Measurements from ENCODE around the gene EFL1. TPM values are rescaled to one million over a fixed set of nuclear protein-coding genes. Genes with fewer than 3 reads are reported as not detected.

Gene EFL1
- polyA plus RNA-seq, 2 of the 4 experiments (the other 2 are of a cell fraction) = 21.2 to 42.3 TPM

- TF ChIP-seq FOXS1 (CRISPR knock-in tag; IDR thresholded peaks at IDR 0.05) (no peak), MYC (IDR thresholded peaks at IDR 0.05; ENCODE audit: borderline replicate concordance, low read length) (no peak), HOXB13 (CRISPR knock-in tag; IDR thresholded peaks at IDR 0.05; ENCODE audit: low read depth) (no peak), POLR2AphosphoS2 (conservative IDR thresholded peaks at IDR 0.05; ENCODE audit: low read length) (no peak)
Measured at GRCh38 chr15:82093774-82094211, 168.7 kb downstream of the EFL1 start (continued).

- ChIA-PET CTCF (interaction anchor here (0.8 to 3.3 kb wide), 4 partner anchors 16 to 683 kb away, joined by 3 to 30 read pairs (median 4); no protein-coding TSS in a partner anchor), POLR2A (interaction anchor here (1.2 kb wide), 1 partner anchor 47 kb away, joined by 17 read pairs; the partner anchor contains the start of gene MEX3B)
- Histone ChIP-seq H3K4me1 (peaks cover 12% of the 10 kb centered on the region; the same call in 2 of the 3 replicates), H3K4me3 (peak overlapping the region; percentile 20; the same call in 1 of the 3 replicates), H3K9me3 (peaks cover 9% of the 10 kb centered on the region; the same call in 2 of the 3 replicates), H3K27ac (peak overlapping the region; percentile 69 to 86), H3K4me2 (peak overlapping the region; percentile 67)
- no peak for TF ChIP-seq NR3C1 (IDR thresholded peaks at IDR 0.05)
- TF ChIP-seq MYC (IDR thresholded peaks at IDR 0.05; ENCODE audit: borderline replicate concordance, low read length) = no peak
- TF ChIP-seq TFCP2L1 (CRISPR knock-in tag; IDR thresholded peaks at IDR 0.05) = no peak
- TF ChIP-seq ZSCAN20 (CRISPR knock-in tag; IDR thresholded peaks at IDR 0.05) = no peak
- TF ChIP-seq, protein P1, sequence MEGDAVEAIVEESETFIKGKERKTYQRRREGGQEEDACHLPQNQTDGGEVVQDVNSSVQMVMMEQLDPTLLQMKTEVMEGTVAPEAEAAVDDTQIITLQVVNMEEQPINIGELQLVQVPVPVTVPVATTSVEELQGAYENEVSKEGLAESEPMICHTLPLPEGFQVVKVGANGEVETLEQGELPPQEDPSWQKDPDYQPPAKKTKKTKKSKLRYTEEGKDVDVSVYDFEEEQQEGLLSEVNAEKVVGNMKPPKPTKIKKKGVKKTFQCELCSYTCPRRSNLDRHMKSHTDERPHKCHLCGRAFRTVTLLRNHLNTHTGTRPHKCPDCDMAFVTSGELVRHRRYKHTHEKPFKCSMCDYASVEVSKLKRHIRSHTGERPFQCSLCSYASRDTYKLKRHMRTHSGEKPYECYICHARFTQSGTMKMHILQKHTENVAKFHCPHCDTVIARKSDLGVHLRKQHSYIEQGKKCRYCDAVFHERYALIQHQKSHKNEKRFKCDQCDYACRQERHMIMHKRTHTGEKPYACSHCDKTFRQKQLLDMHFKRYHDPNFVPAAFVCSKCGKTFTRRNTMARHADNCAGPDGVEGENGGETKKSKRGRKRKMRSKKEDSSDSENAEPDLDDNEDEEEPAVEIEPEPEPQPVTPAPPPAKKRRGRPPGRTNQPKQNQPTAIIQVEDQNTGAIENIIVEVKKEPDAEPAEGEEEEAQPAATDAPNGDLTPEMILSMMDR (IDR thresholded peaks at IDR 0.05) = no peak
- TF ChIP-seq, protein P2, sequence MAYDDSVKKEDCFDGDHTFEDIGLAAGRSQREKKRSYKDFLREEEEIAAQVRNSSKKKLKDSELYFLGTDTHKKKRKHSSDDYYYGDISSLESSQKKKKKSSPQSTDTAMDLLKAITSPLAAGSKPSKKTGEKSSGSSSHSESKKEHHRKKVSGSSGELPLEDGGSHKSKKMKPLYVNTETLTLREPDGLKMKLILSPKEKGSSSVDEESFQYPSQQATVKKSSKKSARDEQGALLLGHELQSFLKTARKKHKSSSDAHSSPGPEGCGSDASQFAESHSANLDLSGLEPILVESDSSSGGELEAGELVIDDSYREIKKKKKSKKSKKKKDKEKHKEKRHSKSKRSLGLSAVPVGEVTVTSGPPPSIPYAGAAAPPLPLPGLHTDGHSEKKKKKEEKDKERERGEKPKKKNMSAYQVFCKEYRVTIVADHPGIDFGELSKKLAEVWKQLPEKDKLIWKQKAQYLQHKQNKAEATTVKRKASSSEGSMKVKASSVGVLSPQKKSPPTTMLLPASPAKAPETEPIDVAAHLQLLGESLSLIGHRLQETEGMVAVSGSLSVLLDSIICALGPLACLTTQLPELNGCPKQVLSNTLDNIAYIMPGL (CRISPR knock-in tag; IDR thresholded peaks at IDR 0.05; ENCODE audit: borderline replicate concordance) = no peak
- TF ChIP-seq RARB (CRISPR knock-in tag; IDR thresholded peaks at IDR 0.05) = no peak
- no peak for TF ChIP-seq HEYL (CRISPR knock-in tag; IDR thresholded peaks at IDR 0.05)
- TF ChIP-seq, protein P3, sequence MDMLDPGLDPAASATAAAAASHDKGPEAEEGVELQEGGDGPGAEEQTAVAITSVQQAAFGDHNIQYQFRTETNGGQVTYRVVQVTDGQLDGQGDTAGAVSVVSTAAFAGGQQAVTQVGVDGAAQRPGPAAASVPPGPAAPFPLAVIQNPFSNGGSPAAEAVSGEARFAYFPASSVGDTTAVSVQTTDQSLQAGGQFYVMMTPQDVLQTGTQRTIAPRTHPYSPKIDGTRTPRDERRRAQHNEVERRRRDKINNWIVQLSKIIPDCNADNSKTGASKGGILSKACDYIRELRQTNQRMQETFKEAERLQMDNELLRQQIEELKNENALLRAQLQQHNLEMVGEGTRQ (IDR thresholded peaks at IDR 0.05) = no peak
- TF ChIP-seq NFE2L2 (conservative IDR thresholded peaks at IDR 0.05; ENCODE audit: low read length) = no peak
- TF ChIP-seq ZFP36 (IDR thresholded peaks at IDR 0.05; ENCODE audit: borderline replicate concordance, partially characterized antibody) = no peak
- no peak for TF ChIP-seq ZNF302 (CRISPR knock-in tag; IDR thresholded peaks at IDR 0.05)
- no peak for TF ChIP-seq RFX5 (IDR thresholded peaks at IDR 0.05)
- TF ChIP-seq HDAC2 (IDR thresholded peaks at IDR 0.05) = no peak
- TF ChIP-seq MAFK (IDR thresholded peaks at IDR 0.05; ENCODE audit: partially characterized antibody) = no peak
- no peak for TF ChIP-seq EP300 (IDR thresholded peaks at IDR 0.05)
- ATAC-seq = no peak; a peak in 1 of 6 replicates
- 66% methylated on average over 4 of the region's 5 CpGs for WGBS (ENCODE audit: missing lambda C conversion rate)
- FAIRE-seq = no peak
- DNase-seq (ENCODE audit: low read depth in 1 of 2, low spot score in 1 of 2) = no peak
Measured at GRCh38 chr15:82093325-82093724, 169.2 kb downstream of the EFL1 start.

DNA sequence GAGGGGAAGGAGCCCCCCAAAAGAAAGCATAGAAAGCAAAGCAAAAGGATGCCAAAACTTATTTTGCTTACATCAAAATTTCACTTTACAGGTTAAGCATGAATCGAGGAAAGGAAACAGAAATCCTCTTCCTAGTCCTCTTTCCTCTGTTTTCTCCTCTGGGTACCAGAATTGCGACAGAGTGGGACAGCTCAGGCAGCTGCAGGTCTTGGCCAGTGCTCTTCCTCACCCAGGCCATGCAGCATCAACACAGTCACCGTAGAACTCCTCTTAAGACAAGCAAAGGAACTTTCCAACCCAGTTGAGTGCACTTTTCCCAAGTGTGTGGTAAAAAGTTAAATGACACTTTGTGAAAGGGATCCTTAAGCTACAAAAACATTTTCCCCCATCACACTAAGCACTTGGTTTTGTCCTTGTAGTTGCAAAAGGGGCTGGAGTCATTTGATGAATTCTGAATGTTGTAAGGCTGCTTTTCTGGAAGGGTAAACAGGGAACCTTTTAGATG, 170.8 kb downstream of the EFL1 start:
- DNase-seq (ENCODE audit: low read depth in 1 of 2, low spot score in 1 of 2) (no peak), ATAC-seq (no peak), FAIRE-seq (no peak)
- Histone ChIP-seq H3K27ac (peak overlapping the region in 1 of 2 experiments; percentile 35; a peak in 2 of 6 replicates), H3K4me1 (peaks cover 12% of the 10 kb centered on the region; the same call in 2 of the 3 replicates), H3K4me2 (no peak overlapping the region), H3K9me3 (peaks cover 9% of the 10 kb centered on the region; the same call in 2 of the 3 replicates), H3K4me3 (no peak overlapping the region)
- CTCF ChIA-PET = interaction anchor here (1.5 to 3.3 kb wide), 4 partner anchors 12 to 826 kb away, joined by 4 to 30 read pairs (median 5); no protein-coding TSS in a partner anchor
- POLR2A ChIA-PET = no interaction called here
- TF ChIP-seq HOXB13 (CRISPR knock-in tag; IDR thresholded peaks at IDR 0.05; ENCODE audit: low read depth) (no peak), MYC (IDR thresholded peaks at IDR 0.05; ENCODE audit: borderline replicate concordance, low read length) (no peak), HOXB5 (CRISPR knock-in tag; IDR thresholded peaks at IDR 0.05) (no peak), TP53 (CRISPR knock-in tag; IDR thresholded peaks at IDR 0.05) (no peak)
- WGBS (ENCODE audit: missing lambda C conversion rate) = 38% methylated on average over 3 of the region's 3 CpGs
